Fibroblast of pulmonary artery (primary cell): ENCODE data around the gene STAU1.
"Not testable (repeated sequence)": the region's sequence is repeated elsewhere in the genome, so short reads cannot be mapped to it uniquely, and the experiment has no call there.

ENCODE experiments used
- DNase-seq: peaks from one replicate; pipeline ENCODE4 v3.0.0-alpha.2; 2010; ENCODE audit warnings: low read depth
- H3K4me3 ChIP-seq: replicated peaks from 2 replicates; pipeline ENCODE4 v1.5.1; 2011; ENCODE audit warnings: low read depth, mild to moderate bottlenecking, control low read depth, low read length, moderate library complexity
- TF ChIP-seq, protein P1 (sequence below): IDR thresholded peaks from 2 replicates; pipeline ENCODE4 v1.5.1; 2011; ENCODE audit warnings: mild to moderate bottlenecking, control low read depth, low read length, inconsistent platforms; ENCODE audit errors: missing control alignments

STAU1 gene

GRCh38 chr20:49185071-49185761 lies 2.9 kb downstream of the STAU1 start:
- TF ChIP-seq, protein P1, sequence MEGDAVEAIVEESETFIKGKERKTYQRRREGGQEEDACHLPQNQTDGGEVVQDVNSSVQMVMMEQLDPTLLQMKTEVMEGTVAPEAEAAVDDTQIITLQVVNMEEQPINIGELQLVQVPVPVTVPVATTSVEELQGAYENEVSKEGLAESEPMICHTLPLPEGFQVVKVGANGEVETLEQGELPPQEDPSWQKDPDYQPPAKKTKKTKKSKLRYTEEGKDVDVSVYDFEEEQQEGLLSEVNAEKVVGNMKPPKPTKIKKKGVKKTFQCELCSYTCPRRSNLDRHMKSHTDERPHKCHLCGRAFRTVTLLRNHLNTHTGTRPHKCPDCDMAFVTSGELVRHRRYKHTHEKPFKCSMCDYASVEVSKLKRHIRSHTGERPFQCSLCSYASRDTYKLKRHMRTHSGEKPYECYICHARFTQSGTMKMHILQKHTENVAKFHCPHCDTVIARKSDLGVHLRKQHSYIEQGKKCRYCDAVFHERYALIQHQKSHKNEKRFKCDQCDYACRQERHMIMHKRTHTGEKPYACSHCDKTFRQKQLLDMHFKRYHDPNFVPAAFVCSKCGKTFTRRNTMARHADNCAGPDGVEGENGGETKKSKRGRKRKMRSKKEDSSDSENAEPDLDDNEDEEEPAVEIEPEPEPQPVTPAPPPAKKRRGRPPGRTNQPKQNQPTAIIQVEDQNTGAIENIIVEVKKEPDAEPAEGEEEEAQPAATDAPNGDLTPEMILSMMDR, result no peak
- DNase-seq, result no peak
- H3K4me3 ChIP-seq, result no peak overlapping the region

GRCh38 chr20:49184691-49185070 lies 3.5 kb downstream of the STAU1 start:
- no peak overlapping the region for H3K4me3 ChIP-seq
- no peak for DNase-seq
- TF ChIP-seq, protein P1, result no peak

DNA sequence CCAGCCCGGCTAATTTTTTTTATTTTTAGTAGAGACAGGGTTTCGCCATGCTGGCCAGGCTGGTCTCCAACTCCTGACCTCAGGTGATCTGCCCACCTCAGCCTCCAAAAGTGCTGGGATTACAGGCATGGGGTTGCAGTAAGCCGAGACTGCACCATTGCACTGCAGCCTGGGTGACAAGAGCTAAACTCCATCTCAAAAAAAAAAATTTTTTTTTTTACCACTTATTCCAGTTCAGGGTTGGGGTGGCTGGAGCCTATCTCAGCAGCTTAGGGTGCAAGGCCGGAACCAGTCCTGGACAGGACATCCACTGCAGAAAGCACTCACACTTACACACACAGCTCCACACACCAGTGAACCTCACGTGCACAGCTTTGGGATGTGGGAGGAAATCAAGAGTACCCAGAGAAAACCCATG lies 4.0 kb downstream of the STAU1 start:
- H3K4me3 ChIP-seq, DNase-seq: not testable (repeated sequence)

- TF ChIP-seq, protein P1, result no peak
- no peak overlapping the region for H3K4me3 ChIP-seq
- no peak for DNase-seq
These were observed 4.7 kb downstream of the STAU1 start for GRCh38 chr20:49183444-49183843.

GRCh38 chr20:49181265-49181877 lies 6.8 kb downstream of the STAU1 start:
- DNase-seq, result no peak
- TF ChIP-seq, protein P1, result no peak
- H3K4me3 ChIP-seq, result no peak overlapping the region

- TF ChIP-seq, protein P1, result no peak
- DNase-seq, result no peak
- H3K4me3 ChIP-seq, result no peak overlapping the region
These were observed 8.5 kb downstream of the STAU1 start for GRCh38 chr20:49179368-49180277.

- TF ChIP-seq, protein P1, result no peak
- H3K4me3 ChIP-seq, result no peak overlapping the region
- no peak for DNase-seq
These were observed 14.0 kb downstream of the STAU1 start for GRCh38 chr20:49174183-49174582.
